DND-41 (cell line): ENCODE data around the gene AUTS2.

Experiments
- ATAC-seq: fragments of 200-7000 bp; cut with Tn5 transposase; 3 replicates; pipeline ENCODE4 v1.9.1; 2021; ENCODE audit warnings: low read depth; ENCODE audit not compliant: insufficient read depth
- DNase-seq: peaks from one replicate; pipeline ENCODE4 v3.0.0-alpha.2; 2020
- H2AFZ ChIP-seq: 2 replicates; pipeline ENCODE4 v1.6.0; 2012; ENCODE audit warnings: low read depth, low read length
- H3K27ac ChIP-seq: 2 replicates; pipeline ENCODE4 v1.5.1; 2012; ENCODE audit warnings: low read length, inconsistent platforms
- H3K27me3 ChIP-seq: fragments of 200-600 bp; sonication (generic); 2 replicates; pipeline ENCODE4 v1.6.0; 2012; ENCODE audit warnings: low read length, mild to moderate bottlenecking, inconsistent platforms; ENCODE audit not compliant: insufficient read depth, poor library complexity
- H3K36me3 ChIP-seq: 2 replicates; pipeline ENCODE4 v1.5.1; 2012; ENCODE audit warnings: low read length, inconsistent platforms; ENCODE audit not compliant: insufficient read depth
- H3K4me1 ChIP-seq: 2 replicates; pipeline ENCODE4 v1.5.1; 2012; ENCODE audit warnings: mild to moderate bottlenecking, low read length; ENCODE audit not compliant: insufficient read depth
- H3K4me2 ChIP-seq: 2 replicates; pipeline ENCODE4 v1.6.0; 2012; ENCODE audit warnings: mild to moderate bottlenecking, moderate library complexity, low read length, inconsistent platforms; ENCODE audit not compliant: insufficient read depth
- H3K4me3 ChIP-seq, 2 experiments: fragments of 200-600 bp in 1 of 2; shearing (Covaris generic) in 1 of 2; 2 replicates each; pipeline ENCODE4 v1.5.1; 2012 to 2016; ENCODE audit warnings: inconsistent platforms in 2 of 2, low read length in 2 of 2, mild to moderate bottlenecking in 2 of 2, low read depth in 1 of 2, moderate library complexity in 1 of 2
- H3K79me2 ChIP-seq: 2 replicates; pipeline ENCODE4 v1.6.0; 2012; ENCODE audit warnings: low read length, inconsistent platforms; ENCODE audit not compliant: insufficient read depth
- H3K9ac ChIP-seq: 2 replicates; pipeline ENCODE4 v1.6.0; 2012; ENCODE audit warnings: low read depth, mild to moderate bottlenecking, inconsistent platforms, low read length, moderate library complexity
- H3K9me3 ChIP-seq: 2 replicates; pipeline ENCODE4 v1.5.1; 2012; ENCODE audit warnings: low read length, moderate library complexity, mild to moderate bottlenecking, inconsistent platforms; ENCODE audit not compliant: insufficient read depth, severe bottlenecking
- H4K20me1 ChIP-seq: 2 replicates; pipeline ENCODE4 v1.6.0; 2012; ENCODE audit warnings: low read length; ENCODE audit not compliant: insufficient read depth
- CTCF ChIP-seq: IDR thresholded peaks from 2 replicates; pipeline ENCODE4 v1.5.1; 2012; ENCODE audit warnings: borderline replicate concordance, low read length, moderate library complexity, mild to moderate bottlenecking; ENCODE audit not compliant: poor library complexity, severe bottlenecking; ENCODE audit errors: extremely low read depth
- EZH2 ChIP-seq: IDR thresholded peaks from 3 replicates; pipeline ENCODE4 v1.6.1; 2012; ENCODE audit warnings: borderline replicate concordance, low read depth, mild to moderate bottlenecking, moderate library complexity, low read length, inconsistent platforms; ENCODE audit not compliant: severe bottlenecking

AUTS2 gene

DNA sequence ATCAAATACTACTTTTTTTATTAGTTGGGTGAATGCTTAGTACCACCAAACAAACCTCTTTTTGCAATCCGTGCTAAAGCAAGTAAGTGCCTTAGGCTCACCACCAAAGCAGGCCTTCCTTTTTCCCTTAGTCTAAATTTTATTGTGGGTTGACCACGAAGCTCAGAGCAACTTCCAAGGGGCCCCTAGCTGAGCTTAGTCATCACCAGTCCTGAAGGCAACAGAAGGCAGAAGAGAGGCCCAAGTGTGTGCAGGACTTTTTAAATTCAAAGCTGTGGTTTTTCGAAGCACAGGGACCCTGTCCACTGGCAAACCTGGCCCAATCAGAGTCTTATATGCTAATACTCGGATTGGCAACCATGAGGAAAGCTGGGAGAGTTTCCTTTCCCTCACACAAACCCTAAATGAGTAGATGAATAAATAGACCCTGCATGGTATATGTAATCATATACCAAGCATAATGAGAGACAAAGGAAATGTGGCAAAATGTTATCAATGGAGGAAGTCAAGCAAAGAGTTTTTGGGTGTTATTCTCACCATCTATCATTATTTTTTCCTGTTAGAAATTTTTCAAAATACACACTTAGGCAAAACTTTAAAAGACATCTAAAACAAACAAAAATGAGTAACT lies 1080.5 kb downstream of the AUTS2 start:
- TF ChIP-seq EZH2 (no peak), CTCF (no peak)
- no peaks in the 10 kb centered on the region for H3K79me2 ChIP-seq
- no peaks in the 10 kb centered on the region for H3K36me3 ChIP-seq
- H3K27me3 ChIP-seq = no peaks in the 10 kb centered on the region
- no peak overlapping the region for H3K4me3 ChIP-seq
- peak; percentile 52 for DNase-seq
- peaks cover 22% of the 10 kb centered on the region for H3K4me1 ChIP-seq
- H3K9me3 ChIP-seq = no peaks in the 10 kb centered on the region
- H3K27ac ChIP-seq = peak overlapping the region; percentile 55
- no peak overlapping the region for H3K4me2 ChIP-seq
- ATAC-seq = peak; percentile 87
- H2AFZ ChIP-seq = no peak overlapping the region
- H3K9ac ChIP-seq = no peak overlapping the region
- H4K20me1 ChIP-seq = no peaks in the 10 kb centered on the region

DNA sequence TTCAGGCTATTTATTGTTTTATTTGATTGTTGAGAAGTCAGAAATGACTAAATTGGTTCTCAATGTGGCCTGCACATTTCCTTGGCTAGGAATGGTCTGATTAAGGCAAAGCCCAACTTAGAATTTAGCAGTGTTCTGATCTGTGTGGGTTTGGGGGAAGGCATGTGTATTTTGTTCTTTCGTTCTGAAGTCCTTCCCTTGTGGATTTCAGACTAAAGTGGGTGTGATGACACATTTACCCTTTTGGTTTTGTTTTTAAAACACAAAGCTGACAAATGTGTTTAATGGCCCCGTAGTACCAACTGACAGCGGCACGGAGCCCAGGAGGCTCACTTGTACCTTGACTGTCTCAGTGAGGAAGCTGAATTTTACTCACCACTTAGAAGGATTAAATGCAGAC lies 1081.4 kb downstream of the AUTS2 start:
- H4K20me1 ChIP-seq = no peaks in the 10 kb centered on the region
- no peak overlapping the region for H2AFZ ChIP-seq
- no peak overlapping the region for H3K27ac ChIP-seq
- H3K4me2 ChIP-seq = no peak overlapping the region
- no peaks in the 10 kb centered on the region for H3K36me3 ChIP-seq
- no peaks in the 10 kb centered on the region for H3K27me3 ChIP-seq
- no peaks in the 10 kb centered on the region for H3K9me3 ChIP-seq
- peaks cover 22% of the 10 kb centered on the region for H3K4me1 ChIP-seq
- DNase-seq (no peak), ATAC-seq (no peak)
- H3K9ac ChIP-seq = no peak overlapping the region
- no peaks in the 10 kb centered on the region for H3K79me2 ChIP-seq
- no peak for TF ChIP-seq EZH2
- no peak for TF ChIP-seq CTCF
- no peak overlapping the region for H3K4me3 ChIP-seq

DNA sequence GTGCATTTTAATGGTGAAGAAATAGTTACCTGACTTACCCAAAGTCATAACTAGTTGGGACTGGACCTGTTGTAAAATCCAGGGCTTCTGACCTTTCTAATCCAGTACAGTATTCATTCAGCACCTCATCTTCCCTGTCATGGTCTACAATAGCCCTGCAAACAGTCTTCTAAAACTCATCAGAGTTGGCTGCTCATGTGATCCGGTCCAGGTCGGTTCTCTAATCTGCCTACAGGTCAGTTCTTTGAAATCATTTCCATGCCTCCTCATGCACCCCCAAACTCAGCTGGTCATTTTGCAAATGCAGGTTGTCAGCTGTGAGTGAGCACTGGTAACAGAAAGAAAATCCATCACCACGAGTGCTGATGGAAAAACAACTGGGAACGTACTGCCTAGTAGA lies 1082.0 kb downstream of the AUTS2 start:
- H3K9me3 ChIP-seq = no peaks in the 10 kb centered on the region
- H3K4me2 ChIP-seq = no peak overlapping the region
- H4K20me1 ChIP-seq = no peaks in the 10 kb centered on the region
- TF ChIP-seq EZH2 (no peak), CTCF (no peak)
- peaks cover 22% of the 10 kb centered on the region for H3K4me1 ChIP-seq
- no peak overlapping the region for H2AFZ ChIP-seq
- no peak overlapping the region for H3K27ac ChIP-seq
- no peak overlapping the region for H3K4me3 ChIP-seq
- DNase-seq = no peak
- ATAC-seq = no peak
- no peak overlapping the region for H3K9ac ChIP-seq
- H3K36me3 ChIP-seq = no peaks in the 10 kb centered on the region
- H3K79me2 ChIP-seq = no peaks in the 10 kb centered on the region
- H3K27me3 ChIP-seq = no peaks in the 10 kb centered on the region
